ENCODE measurements around the gene P4HTM.

DNA sequence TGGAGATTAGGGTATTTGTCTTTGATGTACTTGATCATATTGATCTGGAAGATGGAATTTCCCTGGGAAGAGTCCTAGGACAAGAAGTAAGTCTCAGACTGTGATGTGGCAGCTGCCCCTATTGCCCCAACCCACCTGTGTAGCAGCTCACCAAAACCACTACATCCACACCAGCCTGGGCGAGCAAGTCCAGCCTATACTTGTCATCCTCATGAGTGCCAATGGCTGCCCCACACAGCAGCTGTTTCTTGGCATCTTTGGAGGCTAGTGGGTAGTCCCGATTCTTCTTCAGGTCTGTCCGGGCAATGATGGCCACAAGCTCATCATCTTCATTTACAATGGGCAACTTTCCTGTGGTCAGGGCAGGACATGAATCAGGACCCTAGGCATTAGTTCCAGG lies 36.5 kb downstream of the P4HTM start:
- TF ChIP-seq, protein P1, sequence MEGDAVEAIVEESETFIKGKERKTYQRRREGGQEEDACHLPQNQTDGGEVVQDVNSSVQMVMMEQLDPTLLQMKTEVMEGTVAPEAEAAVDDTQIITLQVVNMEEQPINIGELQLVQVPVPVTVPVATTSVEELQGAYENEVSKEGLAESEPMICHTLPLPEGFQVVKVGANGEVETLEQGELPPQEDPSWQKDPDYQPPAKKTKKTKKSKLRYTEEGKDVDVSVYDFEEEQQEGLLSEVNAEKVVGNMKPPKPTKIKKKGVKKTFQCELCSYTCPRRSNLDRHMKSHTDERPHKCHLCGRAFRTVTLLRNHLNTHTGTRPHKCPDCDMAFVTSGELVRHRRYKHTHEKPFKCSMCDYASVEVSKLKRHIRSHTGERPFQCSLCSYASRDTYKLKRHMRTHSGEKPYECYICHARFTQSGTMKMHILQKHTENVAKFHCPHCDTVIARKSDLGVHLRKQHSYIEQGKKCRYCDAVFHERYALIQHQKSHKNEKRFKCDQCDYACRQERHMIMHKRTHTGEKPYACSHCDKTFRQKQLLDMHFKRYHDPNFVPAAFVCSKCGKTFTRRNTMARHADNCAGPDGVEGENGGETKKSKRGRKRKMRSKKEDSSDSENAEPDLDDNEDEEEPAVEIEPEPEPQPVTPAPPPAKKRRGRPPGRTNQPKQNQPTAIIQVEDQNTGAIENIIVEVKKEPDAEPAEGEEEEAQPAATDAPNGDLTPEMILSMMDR (IDR thresholded peaks at IDR 0.05): no peak
- no peak for TF ChIP-seq POLR2A (IDR thresholded peaks at IDR 0.05)
